ENCODE results near the gene DICER1.
"Not testable (repeated sequence)": the region's sequence is repeated elsewhere in the genome, so short reads cannot be mapped to it uniquely, and the experiment has no call there.

DICER1 gene

GRCh38 chr14:95157327-95158189 lies at the start of gene DICER1:
Gene DICER1 (minus strand): TSS chr14:95157529. CDS start chr14:95133458, 24,071 bp downstream.
- Mint-ChIP-seq H3K4me1 (ENCODE audit: low read depth) (peaks cover 28% of the 10 kb centered on the region), H3K4me3 (peak within 1 kb of the TSS; percentile 95), H3K9me3 (no peaks in the 10 kb centered on the region), H3K27ac (peak within 1 kb of the TSS; percentile 99), H3K36me3 (ENCODE audit: low read depth) (peaks cover 16% of the 10 kb centered on the region), H3K27me3 (ENCODE audit: low read depth) (no peaks in the 10 kb centered on the region)
- peak; percentile 92 for DNase-seq (ENCODE audit: low spot score)

GRCh38 chr14:95206534-95206933 lies 49.2 kb upstream of the DICER1 start:
- H3K4me3 Mint-ChIP-seq, result no peak overlapping the region
- no peak for DNase-seq (ENCODE audit: low spot score)
- peaks cover 3% of the 10 kb centered on the region for H3K27me3 Mint-ChIP-seq (ENCODE audit: low read depth)
- no peaks in the 10 kb centered on the region for H3K4me1 Mint-ChIP-seq (ENCODE audit: low read depth)
- H3K9me3 Mint-ChIP-seq, result no peaks in the 10 kb centered on the region
- H3K27ac Mint-ChIP-seq, result no peak overlapping the region
- H3K36me3 Mint-ChIP-seq (ENCODE audit: low read depth), result no peaks in the 10 kb centered on the region

- DNase-seq (ENCODE audit: low spot score), result no peak
- no peak overlapping the region for H3K4me3 Mint-ChIP-seq
- H3K27me3 Mint-ChIP-seq (ENCODE audit: low read depth), result peaks cover 3% of the 10 kb centered on the region
- H3K9me3 Mint-ChIP-seq, result no peaks in the 10 kb centered on the region
- H3K4me1 Mint-ChIP-seq (ENCODE audit: low read depth), result no peaks in the 10 kb centered on the region
- H3K27ac Mint-ChIP-seq, result no peak overlapping the region
- no peaks in the 10 kb centered on the region for H3K36me3 Mint-ChIP-seq (ENCODE audit: low read depth)
Observed at GRCh38 chr14:95204705-95205104, 47.4 kb upstream of the DICER1 start.

- not testable (repeated sequence) for H3K36me3 Mint-ChIP-seq (ENCODE audit: low read depth); DNase-seq (ENCODE audit: low spot score); H3K27me3 Mint-ChIP-seq (ENCODE audit: low read depth); H3K4me3 Mint-ChIP-seq; H3K27ac Mint-ChIP-seq; H3K9me3 Mint-ChIP-seq; H3K4me1 Mint-ChIP-seq (ENCODE audit: low read depth)
Observed at GRCh38 chr14:95201745-95202144, 44.4 kb upstream of the DICER1 start.

- DNase-seq (ENCODE audit: low spot score), result no peak
- H3K4me3 Mint-ChIP-seq, result no peak overlapping the region
- H3K36me3 Mint-ChIP-seq (ENCODE audit: low read depth), result no peaks in the 10 kb centered on the region
- H3K27me3 Mint-ChIP-seq (ENCODE audit: low read depth), result peaks cover 5% of the 10 kb centered on the region
- no peak overlapping the region for H3K27ac Mint-ChIP-seq
- no peaks in the 10 kb centered on the region for H3K4me1 Mint-ChIP-seq (ENCODE audit: low read depth)
- no peaks in the 10 kb centered on the region for H3K9me3 Mint-ChIP-seq
Observed at GRCh38 chr14:95200404-95200803, 43.1 kb upstream of the DICER1 start.

- Mint-ChIP-seq H3K4me1 (ENCODE audit: low read depth) (no peaks in the 10 kb centered on the region), H3K36me3 (ENCODE audit: low read depth) (no peaks in the 10 kb centered on the region), H3K27me3 (ENCODE audit: low read depth) (peaks cover 5% of the 10 kb centered on the region), H3K27ac (no peak overlapping the region), H3K4me3 (no peak overlapping the region), H3K9me3 (no peaks in the 10 kb centered on the region)
- no peak for DNase-seq (ENCODE audit: low spot score)
Observed at GRCh38 chr14:95199298-95199983, 42.1 kb upstream of the DICER1 start.

GRCh38 chr14:95198320-95198719 lies 41.0 kb upstream of the DICER1 start:
- H3K27ac Mint-ChIP-seq, result no peak overlapping the region
- no peaks in the 10 kb centered on the region for H3K4me1 Mint-ChIP-seq (ENCODE audit: low read depth)
- DNase-seq (ENCODE audit: low spot score), result no peak
- H3K36me3 Mint-ChIP-seq (ENCODE audit: low read depth), result no peaks in the 10 kb centered on the region
- H3K9me3 Mint-ChIP-seq, result no peaks in the 10 kb centered on the region
- peaks cover 2% of the 10 kb centered on the region for H3K27me3 Mint-ChIP-seq (ENCODE audit: low read depth)
- H3K4me3 Mint-ChIP-seq, result no peak overlapping the region

- Mint-ChIP-seq H3K36me3 (ENCODE audit: low read depth) (no peaks in the 10 kb centered on the region), H3K27ac (no peak overlapping the region)
Observed at GRCh38 chr14:95197551-95197950, 40.2 kb upstream of the DICER1 start.

GRCh38 chr14:95196826-95197545 lies 39.7 kb upstream of the DICER1 start:
- Mint-ChIP-seq H3K4me3 (no peak overlapping the region), H3K27ac (no peak overlapping the region), H3K36me3 (ENCODE audit: low read depth) (no peaks in the 10 kb centered on the region), H3K9me3 (no peaks in the 10 kb centered on the region), H3K4me1 (ENCODE audit: low read depth) (no peaks in the 10 kb centered on the region), H3K27me3 (ENCODE audit: low read depth) (peaks cover 2% of the 10 kb centered on the region)
- DNase-seq (ENCODE audit: low spot score), result no peak

More at GRCh38 chr14:95197551-95197950, 40.2 kb upstream of the DICER1 start:
- Mint-ChIP-seq H3K4me3 (no peak overlapping the region), H3K9me3 (no peaks in the 10 kb centered on the region), H3K27me3 (ENCODE audit: low read depth) (peaks cover 2% of the 10 kb centered on the region), H3K4me1 (ENCODE audit: low read depth) (no peaks in the 10 kb centered on the region)
- no peak for DNase-seq (ENCODE audit: low spot score)

GRCh38 chr14:95196268-95196667 lies 38.9 kb upstream of the DICER1 start:
- no peak overlapping the region for H3K4me3 Mint-ChIP-seq
- H3K27me3 Mint-ChIP-seq (ENCODE audit: low read depth), result peaks cover 2% of the 10 kb centered on the region
- no peak for DNase-seq (ENCODE audit: low spot score)
- no peaks in the 10 kb centered on the region for H3K4me1 Mint-ChIP-seq (ENCODE audit: low read depth)
- no peaks in the 10 kb centered on the region for H3K36me3 Mint-ChIP-seq (ENCODE audit: low read depth)
- no peaks in the 10 kb centered on the region for H3K9me3 Mint-ChIP-seq
- H3K27ac Mint-ChIP-seq, result no peak overlapping the region

GRCh38 chr14:95195031-95195430 lies 37.7 kb upstream of the DICER1 start:
- Mint-ChIP-seq H3K36me3 (ENCODE audit: low read depth) (no peaks in the 10 kb centered on the region), H3K27ac (no peak overlapping the region), H3K4me1 (ENCODE audit: low read depth) (no peaks in the 10 kb centered on the region), H3K27me3 (ENCODE audit: low read depth) (peaks cover 8% of the 10 kb centered on the region), H3K9me3 (no peaks in the 10 kb centered on the region), H3K4me3 (no peak overlapping the region)
- no peak for DNase-seq (ENCODE audit: low spot score)

- H3K27ac Mint-ChIP-seq, result no peak overlapping the region
- no peak for DNase-seq (ENCODE audit: low spot score)
- peaks cover 20% of the 10 kb centered on the region for H3K27me3 Mint-ChIP-seq (ENCODE audit: low read depth)
- H3K36me3 Mint-ChIP-seq (ENCODE audit: low read depth), result no peaks in the 10 kb centered on the region
- H3K9me3 Mint-ChIP-seq, result peaks cover 2% of the 10 kb centered on the region
- no peak overlapping the region for H3K4me3 Mint-ChIP-seq
- no peaks in the 10 kb centered on the region for H3K4me1 Mint-ChIP-seq (ENCODE audit: low read depth)
Observed at GRCh38 chr14:95193081-95193480, 35.8 kb upstream of the DICER1 start.

- Mint-ChIP-seq H3K27me3 (ENCODE audit: low read depth) (peaks cover 23% of the 10 kb centered on the region), H3K4me3 (no peak overlapping the region), H3K4me1 (ENCODE audit: low read depth) (no peaks in the 10 kb centered on the region), H3K9me3 (peaks cover 4% of the 10 kb centered on the region), H3K36me3 (ENCODE audit: low read depth) (no peaks in the 10 kb centered on the region), H3K27ac (no peak overlapping the region)
- DNase-seq (ENCODE audit: low spot score), result no peak
Observed at GRCh38 chr14:95192311-95192710, 35.0 kb upstream of the DICER1 start.
